ENCODE results near the gene ATAT1. TPM values are rescaled to one million over a fixed set of nuclear protein-coding genes. Genes with fewer than 3 reads are reported as not detected.

ATAT1 gene
- total and polyA plus RNA-seq, 9 of the 15 experiments (the other 6 are each of a cell fraction or from before 2014, with no cell fraction given), result 0.65 to 5.8 (median 1.6) TPM

GRCh38 chr6:30615219-30615957 lies 11.3 kb upstream of the ATAT1 start (continued):
- peak; percentile 45 for TF ChIP-seq CHD2 (IDR thresholded peaks at IDR 0.05; ENCODE audit: low read depth, low read length)
- TF ChIP-seq ZNF518B (CRISPR knock-in tag; IDR thresholded peaks at IDR 0.05), result peak; percentile 72; the same call in 1 of the 2 replicates
- peak; percentile 79; the same call in 1 of the 2 replicates for TF ChIP-seq ZKSCAN8 (CRISPR knock-in tag; IDR thresholded peaks at IDR 0.05)
- no peak for TF ChIP-seq STAT5B (CRISPR knock-in tag; IDR thresholded peaks at IDR 0.05)

Data from K562 (cell line).